Tibial artery (tissue), 4 donors: ENCODE results near the gene AHR.
"Not testable (repeated sequence)": the region's sequence is repeated elsewhere in the genome, so short reads cannot be mapped to it uniquely, and the experiment has no call there.

ENCODE experiments used
- DNase-seq, 2 donors: peaks; one replicate each; pipeline ENCODE4 v3.0.0-alpha.2; 2019
- H3K27ac ChIP-seq, 2 donors: fragments of 200-600 bp; sonication (generic) in 1 of 2; 1 replicate in 1 of 2; 2 replicates in 1 of 2; pipeline ENCODE4 v1.5.1; 2018 to 2019; ENCODE audit warnings: mild to moderate bottlenecking in 1 of 2
- H3K27me3 ChIP-seq, 2 donors: fragments of 200-600 bp; sonication (generic) in 1 of 2; one replicate each; pipeline versions ENCODE4 v1.5.1 to v1.6.0; 2016 to 2019
- H3K36me3 ChIP-seq, 3 donors: fragments of 200-600 bp; sonication (generic) in 2 of 3; one replicate each; pipeline ENCODE4 v1.5.1; 2016 to 2019; ENCODE audit warnings: mild to moderate bottlenecking in 2 of 3
- H3K4me1 ChIP-seq, 4 donors: fragments of 200-600 bp; sonication (generic) in 2 of 4; 1 replicate in 3 of 4; 2 replicates in 1 of 4; pipeline ENCODE4 v1.5.1; 2016 to 2019
- H3K4me3 ChIP-seq, 2 donors: fragments of 200-600 bp; sonication (generic) in 1 of 2; 1 replicate in 1 of 2; 2 replicates in 1 of 2; pipeline ENCODE4 v1.5.1; 2018 to 2019; ENCODE audit warnings: mild to moderate bottlenecking in 2 of 2
- H3K9me3 ChIP-seq, 3 donors: fragments of 200-600 bp; sonication (generic) in 1 of 3; one replicate each; pipeline ENCODE4 v1.5.1; 2016 to 2019
- intact Hi-C: fragments of 100-400 bp; cut with DNase I; formaldehyde crosslinking; loops from one replicate; pipeline ENCODE4 v1.15.0; 2023; ENCODE audit warnings: low total_unique reads
- TF ChIP-seq, protein P1 (sequence below), 2 experiments: fragments of 200-600 bp in 1 of 2; fragments of 450-650 bp in 1 of 2; IDR thresholded peaks; one replicate each; pipeline ENCODE4 v1.5.1; 2017 to 2019; ENCODE audit warnings: antibody characterized with exemption in 2 of 2, mild to moderate bottlenecking in 1 of 2, moderate library complexity in 1 of 2

AHR gene

DNA sequence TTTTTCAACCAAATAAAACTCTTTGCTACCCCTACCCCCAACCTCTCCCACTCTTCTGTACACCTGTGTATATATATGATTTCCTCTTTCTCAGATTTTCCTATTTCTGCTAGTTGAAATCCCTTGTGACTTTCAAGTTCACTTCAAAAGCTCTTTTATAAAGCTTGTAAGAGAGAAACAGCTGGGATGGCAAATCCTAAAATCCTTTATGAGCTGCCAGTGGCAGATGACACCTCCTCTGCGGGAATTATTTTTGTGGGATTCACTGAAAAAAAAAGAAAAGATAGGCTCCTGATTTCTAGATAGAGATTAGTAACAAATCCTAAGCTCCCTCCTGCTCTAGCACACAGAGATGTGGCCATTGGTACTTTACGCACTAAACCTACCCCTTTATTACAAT, 92.9 kb downstream of the AHR start:
- no peaks in the 10 kb centered on the region for H3K27me3 ChIP-seq
- no peak for DNase-seq
- H3K4me3 ChIP-seq: no peak overlapping the region
- TF ChIP-seq, protein P1, sequence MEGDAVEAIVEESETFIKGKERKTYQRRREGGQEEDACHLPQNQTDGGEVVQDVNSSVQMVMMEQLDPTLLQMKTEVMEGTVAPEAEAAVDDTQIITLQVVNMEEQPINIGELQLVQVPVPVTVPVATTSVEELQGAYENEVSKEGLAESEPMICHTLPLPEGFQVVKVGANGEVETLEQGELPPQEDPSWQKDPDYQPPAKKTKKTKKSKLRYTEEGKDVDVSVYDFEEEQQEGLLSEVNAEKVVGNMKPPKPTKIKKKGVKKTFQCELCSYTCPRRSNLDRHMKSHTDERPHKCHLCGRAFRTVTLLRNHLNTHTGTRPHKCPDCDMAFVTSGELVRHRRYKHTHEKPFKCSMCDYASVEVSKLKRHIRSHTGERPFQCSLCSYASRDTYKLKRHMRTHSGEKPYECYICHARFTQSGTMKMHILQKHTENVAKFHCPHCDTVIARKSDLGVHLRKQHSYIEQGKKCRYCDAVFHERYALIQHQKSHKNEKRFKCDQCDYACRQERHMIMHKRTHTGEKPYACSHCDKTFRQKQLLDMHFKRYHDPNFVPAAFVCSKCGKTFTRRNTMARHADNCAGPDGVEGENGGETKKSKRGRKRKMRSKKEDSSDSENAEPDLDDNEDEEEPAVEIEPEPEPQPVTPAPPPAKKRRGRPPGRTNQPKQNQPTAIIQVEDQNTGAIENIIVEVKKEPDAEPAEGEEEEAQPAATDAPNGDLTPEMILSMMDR (IDR thresholded peaks at IDR 0.05): no peak
- peaks cover 0 to 5% (median 0%) of the 10 kb centered on the region in 3 donors for H3K9me3 ChIP-seq
- H3K36me3 ChIP-seq: no peaks in the 10 kb centered on the region
- H3K27ac ChIP-seq: no peak overlapping the region
- peaks cover 0 to 10% (median 0%) of the 10 kb centered on the region in 4 donors for H3K4me1 ChIP-seq
- intact Hi-C loops: no loop called here

DNA sequence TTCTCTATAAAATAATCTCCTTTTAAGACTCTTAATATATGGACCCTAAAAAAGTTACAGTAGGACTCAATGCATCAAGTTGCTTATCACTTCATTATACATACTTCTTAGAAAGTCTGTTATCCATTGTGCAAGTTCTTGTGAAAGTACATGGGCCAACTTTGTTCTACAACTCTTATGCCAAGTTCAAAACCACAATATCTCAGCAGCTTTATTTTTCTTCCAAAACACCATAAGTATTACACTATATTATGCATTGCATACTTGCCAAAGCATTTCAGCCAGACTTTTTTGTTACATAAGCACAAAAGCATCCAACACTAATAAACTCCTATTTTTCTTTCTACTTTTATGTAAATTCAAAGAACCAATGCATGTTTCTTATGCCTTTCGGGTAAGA, 94.4 kb downstream of the AHR start:
- no peaks in the 10 kb centered on the region for H3K36me3 ChIP-seq
- no peak overlapping the region for H3K4me3 ChIP-seq
- intact Hi-C loops: no loop called here
- no peak for DNase-seq
- peaks cover 0 to 5% (median 0%) of the 10 kb centered on the region in 3 donors for H3K9me3 ChIP-seq
- TF ChIP-seq, protein P1 (IDR thresholded peaks at IDR 0.05): no peak
- H3K4me1 ChIP-seq: peaks cover 0 to 10% (median 0%) of the 10 kb centered on the region in 4 donors
- H3K27me3 ChIP-seq: no peaks in the 10 kb centered on the region
- no peak overlapping the region for H3K27ac ChIP-seq

DNA sequence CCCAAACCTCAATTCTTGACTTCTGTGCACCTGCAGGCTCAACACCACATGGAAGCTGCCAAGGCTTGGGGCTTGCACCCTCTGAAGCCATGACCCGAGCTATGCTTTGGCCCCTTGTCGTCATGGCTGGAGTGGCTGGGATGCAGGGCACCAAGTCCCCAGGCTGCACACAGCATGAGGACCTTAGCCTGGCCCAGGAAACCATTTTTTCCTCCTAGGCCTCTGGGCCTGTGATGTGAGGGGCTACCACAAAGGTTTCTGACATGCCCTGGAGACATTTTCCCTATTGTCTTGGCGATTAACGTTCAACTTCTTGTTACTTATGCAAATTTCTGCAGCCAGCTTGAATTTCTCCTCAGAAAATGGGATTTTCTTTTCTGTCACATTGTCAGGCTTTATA, 96.1 kb downstream of the AHR start:
- H3K4me1 ChIP-seq: peaks cover 0 to 10% (median 0%) of the 10 kb centered on the region in 4 donors
- H3K4me3 ChIP-seq, intact Hi-C loops, H3K36me3 ChIP-seq, H3K9me3 ChIP-seq, H3K27me3 ChIP-seq, H3K27ac ChIP-seq, DNase-seq: not testable (repeated sequence)
